Activated naive CD4-positive, alpha-beta T cell (primary cell): ENCODE measurements around the gene CYP1B1.
"Not testable (repeated sequence)": the region's sequence is repeated elsewhere in the genome, so short reads cannot be mapped to it uniquely, and the experiment has no call there.

Experiments used
- DNase-seq, 4 experiments: peaks; one replicate each; lab custom pipeline; 2025; lab: John Stamatoyannopoulos, UW

The CYP1B1 gene

GRCh38 chr2:38032946-38033345 lies 43.0 kb downstream of the CYP1B1 start:
- no peak for DNase-seq

- no peak for DNase-seq
These were observed 45.2 kb downstream of the CYP1B1 start for GRCh38 chr2:38030635-38031355.

- no peak for DNase-seq
These were observed 46.4 kb downstream of the CYP1B1 start for GRCh38 chr2:38029512-38029911.

GRCh38 chr2:38028829-38029228 lies 47.1 kb downstream of the CYP1B1 start:
- DNase-seq: no peak

GRCh38 chr2:38026846-38027245 lies 49.1 kb downstream of the CYP1B1 start:
- no peak for DNase-seq

GRCh38 chr2:38021589-38021988 lies 54.4 kb downstream of the CYP1B1 start:
- DNase-seq: no peak

GRCh38 chr2:38020359-38021069 lies 55.4 kb downstream of the CYP1B1 start:
- not testable (repeated sequence) for DNase-seq

- DNase-seq: no peak
These were observed 58.1 kb downstream of the CYP1B1 start for GRCh38 chr2:38017836-38018235.
